Bone marrow (tissue), 2 donors: ENCODE data around the gene BAMBI.

ENCODE experiments used
- DNase-seq, 2 donors: peaks; one replicate each; lab custom pipeline; 2025; lab: John Stamatoyannopoulos, UW

Gene BAMBI

DNA sequence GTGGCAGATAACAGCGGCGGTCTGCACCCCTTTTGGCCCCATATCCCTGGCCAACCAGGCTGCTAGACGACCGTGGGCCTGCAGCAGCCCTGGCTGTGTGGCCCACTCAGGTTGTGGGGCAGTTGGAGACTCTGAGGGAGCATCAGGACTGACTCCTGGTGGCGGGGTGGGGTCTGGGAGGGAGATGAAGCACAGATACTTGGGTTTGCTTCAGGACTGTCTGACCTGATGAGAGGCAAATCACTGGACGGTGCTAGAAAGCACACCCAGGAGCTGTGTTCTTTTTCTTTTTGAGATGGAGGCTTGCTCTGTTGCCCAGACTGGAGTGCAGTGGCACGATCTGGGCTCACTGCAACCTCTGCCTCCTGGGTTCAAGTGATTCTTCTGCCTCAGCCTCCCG, 28.2 kb downstream of the BAMBI start:
- no peak for DNase-seq

- no peak for DNase-seq
Observed at GRCh38 chr10:28709001-28709710, 31.8 kb downstream of the BAMBI start.

DNA sequence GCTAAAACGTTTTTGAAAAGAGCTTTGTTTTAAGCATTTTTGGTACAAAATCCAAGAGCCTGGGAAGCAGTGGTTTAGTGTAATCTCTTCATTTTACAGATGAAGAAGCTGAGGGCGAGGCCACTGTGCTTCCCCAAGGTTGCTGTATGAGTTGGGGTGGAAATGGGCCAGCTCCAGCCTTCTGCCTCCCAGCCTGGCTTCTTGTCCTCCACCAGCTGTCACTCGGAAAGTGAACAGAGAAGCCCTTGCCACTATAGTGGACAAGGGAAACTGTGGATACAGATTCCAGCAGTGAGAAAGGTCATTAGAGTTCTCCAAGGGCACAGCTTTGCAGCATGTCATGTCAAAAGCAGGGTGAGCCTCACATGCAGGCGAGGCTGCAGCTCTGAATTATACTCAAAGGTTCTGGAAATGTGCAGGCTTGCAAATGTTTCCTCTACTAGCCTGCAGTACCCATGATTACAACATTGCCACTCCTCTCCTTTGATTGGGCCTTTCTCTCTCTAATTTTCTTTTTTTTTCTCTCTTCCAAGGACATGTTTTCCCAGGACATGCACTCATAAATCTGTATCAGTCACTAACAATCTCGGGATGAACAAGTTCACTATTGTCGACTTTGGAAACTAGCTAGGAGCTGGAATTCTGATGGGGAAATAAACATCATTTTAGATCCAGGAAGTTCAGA, 33.0 kb downstream of the BAMBI start:
- DNase-seq: no peak

DNA sequence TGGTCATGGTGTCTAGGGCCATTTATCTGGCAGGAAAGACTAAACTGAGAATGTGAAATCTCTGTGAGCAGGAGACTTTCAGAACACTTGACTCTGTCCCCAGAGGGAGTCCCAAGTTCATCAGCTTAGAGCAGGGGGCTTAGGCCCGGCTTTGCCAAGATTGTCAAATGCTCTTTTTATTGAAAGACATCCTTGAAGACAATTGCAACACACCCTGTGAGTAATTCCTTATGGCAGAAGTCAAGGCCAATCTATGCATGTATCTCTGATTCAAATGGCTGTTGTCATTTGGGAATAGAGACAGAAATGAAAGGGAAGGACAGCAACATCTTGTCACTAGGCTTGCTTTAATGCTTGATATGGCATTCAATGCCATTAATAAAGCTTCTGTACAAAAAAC, 33.7 kb downstream of the BAMBI start:
- no peak for DNase-seq

DNA sequence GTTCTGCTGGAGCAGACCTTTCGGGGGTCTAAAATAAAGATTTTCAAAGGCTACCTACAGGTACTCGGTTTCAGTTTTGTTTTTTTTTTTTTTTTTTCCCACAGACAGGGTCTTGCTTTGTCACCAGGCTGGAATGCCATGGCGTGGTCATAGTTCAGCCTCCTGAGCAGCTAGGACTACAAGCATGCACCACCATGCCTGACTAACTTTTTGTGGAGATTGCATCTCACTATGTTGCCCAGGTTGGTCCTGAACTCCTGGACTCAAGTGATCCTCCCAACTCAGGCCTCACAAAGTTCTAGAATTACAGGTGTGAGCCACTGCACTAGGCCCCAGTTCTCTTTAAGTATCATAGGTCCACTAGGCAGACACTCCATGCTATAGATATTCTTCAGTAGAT, 34.5 kb downstream of the BAMBI start:
- no peak for DNase-seq

DNA sequence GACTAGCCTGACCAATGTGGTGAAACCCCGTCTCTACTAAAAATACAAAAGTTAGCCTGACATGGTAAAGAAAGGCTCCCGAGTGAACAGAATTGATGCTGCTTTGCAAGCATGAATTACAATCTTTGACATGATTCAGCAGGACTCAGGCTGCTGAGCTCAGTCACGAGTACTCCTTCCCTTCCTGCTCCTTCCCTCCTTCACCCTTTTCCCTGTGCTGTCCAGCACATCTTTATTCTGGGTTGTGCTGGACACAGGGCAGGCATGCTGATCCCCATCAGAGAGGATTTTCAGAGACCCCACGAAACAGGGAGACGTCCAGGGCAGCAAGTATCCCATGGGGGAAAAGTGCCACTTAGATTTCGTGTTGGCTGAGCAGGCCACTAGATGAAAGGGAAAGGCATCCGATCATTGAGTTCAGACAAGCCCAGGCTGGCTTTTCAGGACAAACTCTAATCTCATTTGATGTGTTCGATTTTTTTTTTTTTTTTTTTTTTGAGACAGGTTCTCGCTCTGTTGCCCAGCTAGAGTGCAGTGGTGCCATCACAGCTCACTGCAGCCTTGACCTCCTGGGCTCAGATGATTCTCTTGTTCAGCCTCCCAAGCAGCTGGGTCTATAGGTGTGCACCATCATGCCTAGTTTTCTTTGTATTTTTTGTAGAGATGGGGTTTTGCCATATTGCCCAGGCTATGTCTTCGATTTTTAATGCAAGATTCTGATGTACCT, 36.5 kb downstream of the BAMBI start:
- DNase-seq: no peak

DNA sequence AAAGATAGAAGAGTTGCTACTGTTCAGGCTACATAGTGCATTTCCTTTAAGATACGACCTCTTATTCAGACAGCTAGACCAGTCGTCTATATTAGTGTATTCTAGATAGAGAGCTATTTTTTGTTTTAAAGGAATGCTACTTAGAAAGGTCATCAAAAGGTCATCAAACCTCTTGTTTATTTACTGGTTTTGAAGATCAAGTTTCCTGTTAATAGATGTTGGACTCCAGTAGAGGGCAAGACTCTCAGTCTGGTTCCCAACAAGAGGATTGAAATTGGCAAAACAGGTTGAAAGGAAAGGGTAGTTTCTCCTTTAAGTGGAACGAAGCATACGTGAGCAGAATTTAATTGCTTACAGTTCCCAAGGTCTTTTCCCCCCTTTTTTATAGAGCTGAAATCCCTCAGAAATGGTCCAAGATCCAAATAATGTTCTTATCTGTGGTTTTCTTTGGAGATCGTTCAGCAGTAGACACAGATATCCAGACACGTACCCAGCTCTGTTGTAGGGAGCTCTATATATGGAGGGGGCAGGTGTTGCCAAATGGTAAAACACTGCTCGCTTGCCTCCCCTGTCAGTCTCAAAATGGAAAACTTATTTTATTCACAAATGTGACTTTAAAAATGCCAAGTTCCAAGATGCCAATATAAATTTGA, 37.2 kb downstream of the BAMBI start:
- no peak for DNase-seq

- DNase-seq: no peak
Observed at GRCh38 chr10:28715246-28715645, 37.9 kb downstream of the BAMBI start.

DNA sequence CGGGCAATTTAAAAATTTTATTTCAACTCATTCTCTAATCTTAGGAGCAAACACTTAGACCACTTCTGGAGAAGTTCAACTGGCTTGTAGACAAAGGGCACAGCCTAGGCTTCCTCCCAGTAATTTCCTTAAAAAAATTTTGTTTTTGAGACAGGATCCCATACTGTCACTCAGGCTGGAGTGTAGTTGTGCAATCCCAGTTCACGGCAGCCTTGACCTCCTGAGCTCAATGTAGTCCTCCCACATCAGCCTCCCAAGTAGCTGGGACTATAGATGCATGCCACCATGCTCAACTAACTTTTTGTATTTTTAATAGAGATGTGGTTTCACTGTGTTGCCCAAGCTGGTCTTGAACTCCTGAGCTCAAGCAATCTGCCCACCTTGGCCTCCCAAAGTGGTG, 38.4 kb downstream of the BAMBI start:
- no peak for DNase-seq

GRCh38 chr10:28716748-28717147, 39.4 kb downstream of the BAMBI start:
- DNase-seq: no peak

DNA sequence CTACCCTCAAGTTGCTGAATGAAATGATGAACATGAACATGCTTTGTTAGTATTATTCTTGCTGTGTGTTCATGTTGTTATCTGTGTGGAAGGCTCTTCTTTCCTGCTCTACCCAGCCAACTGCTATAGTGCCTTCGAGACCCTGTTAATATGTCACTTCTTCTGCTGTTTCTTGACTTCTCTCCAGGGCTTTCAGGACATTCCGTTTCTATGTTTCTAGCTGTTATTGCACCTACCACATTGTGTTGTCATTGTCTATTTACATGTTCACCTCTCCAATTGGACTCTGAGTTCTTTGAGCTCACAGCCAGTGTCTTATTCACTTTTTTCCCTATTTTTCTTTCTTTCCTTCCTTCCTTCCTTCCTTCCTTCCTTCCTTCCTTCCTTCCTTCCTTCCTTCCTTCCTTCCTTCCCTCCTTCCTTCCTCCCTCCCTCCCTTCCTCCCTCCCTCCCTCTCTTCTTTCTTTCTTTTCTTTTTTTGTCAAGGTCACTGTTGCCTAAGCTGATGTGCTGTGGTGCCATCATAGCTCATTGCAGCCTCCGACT, 40.4 kb downstream of the BAMBI start:
- no peak for DNase-seq

GRCh38 chr10:28719789-28720436, 42.6 kb downstream of the BAMBI start:
- no peak for DNase-seq

DNA sequence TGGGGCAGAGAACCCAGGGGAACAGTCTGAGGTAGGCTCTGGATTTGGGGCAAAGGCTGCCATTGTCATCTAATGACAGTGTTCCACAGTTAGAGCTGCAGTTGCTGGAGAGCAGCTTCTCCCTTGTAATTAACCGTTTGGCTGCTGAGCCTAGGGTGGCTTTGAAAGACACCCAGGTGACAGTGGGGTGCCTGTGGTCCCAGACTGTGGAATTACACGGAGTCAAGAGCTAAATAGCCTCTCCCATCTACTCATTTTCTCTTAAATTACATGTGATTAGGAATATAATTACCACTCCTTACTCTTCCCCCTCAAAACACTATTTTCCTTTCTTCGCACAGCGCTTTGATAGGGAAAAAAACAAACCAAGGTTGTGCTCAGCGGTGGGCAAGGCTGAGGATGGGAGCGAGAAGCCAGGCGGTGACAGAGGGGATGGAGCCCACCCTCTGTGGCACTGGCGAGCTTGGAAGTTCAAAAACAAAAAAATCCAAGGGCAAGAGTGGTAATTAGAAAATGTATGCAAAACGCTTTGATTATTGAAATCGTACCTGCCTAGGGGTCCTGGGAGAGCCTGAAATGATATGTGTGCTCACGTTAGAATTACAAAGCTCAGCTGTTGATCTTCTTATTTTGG, 44.1 kb downstream of the BAMBI start:
- DNase-seq: no peak

DNA sequence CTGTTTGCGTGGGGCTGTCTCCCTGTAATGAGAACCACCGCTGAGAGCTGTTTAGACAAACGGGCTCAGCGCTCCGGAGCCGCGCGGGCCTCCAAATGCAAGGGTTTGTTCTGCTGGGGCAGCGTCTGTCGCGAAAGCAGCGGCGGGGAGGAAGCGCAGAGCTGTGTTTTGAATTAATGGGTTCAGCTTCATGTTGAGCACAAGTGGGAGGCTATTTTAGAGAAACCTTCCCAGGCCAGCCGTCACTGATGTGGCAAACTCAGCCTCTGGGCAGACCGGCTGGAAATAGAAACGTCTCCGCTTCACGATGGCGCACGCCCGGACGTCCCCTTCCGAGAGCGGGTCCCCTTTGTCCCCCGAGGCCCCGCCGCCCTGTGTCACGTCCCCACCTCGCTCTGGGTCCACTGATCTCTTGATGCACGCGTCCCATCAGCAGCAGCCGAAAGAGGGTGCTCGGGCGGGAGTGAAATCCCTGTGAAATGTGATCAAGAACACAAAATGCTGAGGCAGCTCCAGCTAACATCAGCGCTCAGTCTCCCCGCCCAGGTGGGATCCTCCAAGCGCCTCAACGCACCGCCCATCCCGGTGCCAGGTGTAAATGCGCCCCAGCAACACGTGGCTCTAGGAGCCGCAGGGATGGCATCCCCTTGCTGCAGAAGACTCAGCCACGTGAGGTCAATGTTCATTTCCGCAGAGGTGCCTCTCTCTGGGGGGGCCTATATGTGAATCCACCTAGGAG, 44.9 kb downstream of the BAMBI start:
- no peak for DNase-seq

DNA sequence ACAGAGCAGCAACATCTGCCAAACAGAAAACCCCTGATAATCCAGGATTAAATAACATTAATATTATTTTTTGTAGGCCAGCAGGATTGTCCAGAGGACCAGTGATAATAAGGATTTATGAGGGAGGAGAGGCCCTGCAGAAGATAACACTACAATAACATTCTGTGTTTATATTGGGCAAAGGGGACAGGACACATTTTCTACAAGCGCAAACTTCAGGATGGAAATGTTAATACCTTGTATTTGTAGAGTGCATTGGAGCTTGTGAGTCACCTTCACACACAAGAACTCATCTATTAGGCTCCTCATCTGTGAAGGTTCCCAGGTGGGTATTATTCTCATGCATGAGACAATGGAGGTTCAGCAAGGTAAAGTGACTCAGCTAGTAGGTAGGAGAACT, 51.0 kb downstream of the BAMBI start:
- no peak for DNase-seq

DNA sequence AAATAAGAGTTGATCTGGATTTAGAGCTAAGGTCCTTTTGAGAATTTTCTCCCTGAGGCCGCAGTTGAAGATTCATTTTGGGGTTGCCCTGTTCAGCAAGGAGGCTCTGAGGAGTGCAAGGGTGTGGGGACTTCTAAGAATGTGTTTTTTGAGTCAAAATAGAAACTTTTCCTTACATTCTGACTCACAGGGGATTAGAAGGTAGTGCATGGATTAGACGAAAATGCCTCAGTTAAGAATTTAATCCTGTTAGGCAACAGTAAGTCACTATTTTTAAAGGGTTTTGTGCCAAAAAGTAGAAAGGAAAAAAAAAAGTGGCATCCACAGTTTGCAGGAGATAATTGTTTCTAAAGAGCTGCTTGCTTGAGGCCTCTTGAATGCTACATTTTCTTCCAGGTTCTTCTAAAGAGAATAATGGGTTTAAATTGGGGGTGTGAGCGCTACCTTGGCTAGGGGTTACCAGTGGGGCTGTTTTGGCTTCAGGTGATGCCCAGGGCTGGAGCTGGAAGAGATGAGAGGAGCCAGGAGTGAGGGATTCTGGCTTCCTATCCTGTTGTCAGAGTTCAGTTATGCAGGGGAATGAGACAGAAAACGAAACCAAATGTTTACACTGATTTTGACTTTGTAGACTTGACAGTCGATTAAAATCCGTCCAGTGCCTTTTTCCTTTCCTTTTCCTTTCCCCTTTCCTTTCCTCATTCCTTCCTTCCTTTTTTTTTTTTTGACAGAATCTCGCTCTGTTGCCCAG, 52.9 kb downstream of the BAMBI start:
- DNase-seq: no peak

- DNase-seq: no peak
Observed at GRCh38 chr10:28732091-28732490, 54.8 kb downstream of the BAMBI start.
